ENCODE measurements around the gene TNS2. TPM values are rescaled to one million over a fixed set of nuclear protein-coding genes. Genes with fewer than 3 reads are reported as not detected.

TNS2 gene
- total and polyA plus RNA-seq, 9 of the 15 experiments (the other 6 are each of a cell fraction or from before 2014, with no cell fraction given): 0.28 to 3.1 (median 1.2) TPM; not detected in 1

- TF ChIP-seq NUFIP1 (IDR thresholded peaks at IDR 0.05; ENCODE audit: partially characterized antibody) (no peak), ZNF77 (CRISPR knock-in tag; IDR thresholded peaks at IDR 0.05) (no peak), C11orf30 (IDR thresholded peaks at IDR 0.05; ENCODE audit: low read depth) (no peak), FOXA3 (CRISPR knock-in tag; conservative IDR thresholded peaks at IDR 0.05 in 1 of 2, IDR thresholded peaks at IDR 0.05 in 1 of 2) (no peak; a peak in 1 of 4 replicates), MXD1 (CRISPR knock-in tag; IDR thresholded peaks at IDR 0.05; ENCODE audit: borderline replicate concordance, poor library complexity, severe bottlenecking) (no peak)
Observed at GRCh38 chr12:53061404-53062010, 11.6 kb downstream of the TNS2 start (continued).

- Histone ChIP-seq H3K9me1 (ENCODE audit: control insufficient read depth, insufficient read depth, low read length) (no peaks in the 10 kb centered on the region), H3K4me1 (replicated peaks in 1 of 2; ENCODE audit: control insufficient read depth in 2 of 2, insufficient read depth in 2 of 2, low read length in 2 of 2) (peaks cover 12 to 49% of the 10 kb centered on the region in 2 experiments; a peak in 4 of 5 replicates), H4K20me1 (replicated peaks; ENCODE audit: control insufficient read depth, insufficient read depth, low read length) (no peaks in the 10 kb centered on the region), H3K27ac (ENCODE audit: extremely low read depth, low read depth, low read length) (no peak overlapping the region), H2AFZ (ENCODE audit: low read depth, low read length) (no peak overlapping the region), H3K9ac (ENCODE audit: insufficient read depth in 1 of 2, low read depth in 2 of 2, low read length in 2 of 2) (peak overlapping the region in 1 of 2 experiments; percentile 21; a peak in 1 of 4 replicates), H3K9me3 (replicated peaks; ENCODE audit: control insufficient read depth, insufficient read depth, low read depth, low read length) (no peaks in the 10 kb centered on the region), H3K27me3 (ENCODE audit: control insufficient read depth in 2 of 2, insufficient read depth in 2 of 2, low read length in 2 of 2) (no peaks in the 10 kb centered on the region; a peak in 1 of 5 replicates), H3K36me3 (ENCODE audit: control insufficient read depth, insufficient read depth, low read length) (peaks cover 6% of the 10 kb centered on the region; the same call in 2 of the 3 replicates), H3K4me3 (no peak overlapping the region), H3K79me2 (ENCODE audit: control insufficient read depth, insufficient read depth, low read length) (no peaks in the 10 kb centered on the region), H3K4me2 (ENCODE audit: insufficient read depth, low read length) (no peak overlapping the region)
- intact Hi-C loops (cut with micrococcal nuclease): loop anchor here (10.0 kb wide), 1 partner anchor 443 kb away; the partner anchor contains the start of genes NPFF and TARBP2
- no TSS peak for BruUV-seq (replicated peaks)
- POLR2A ChIA-PET: interaction anchor here (0.6 to 1.1 kb wide), 5 partner anchors 9 to 24 kb away, joined by 3 to 6 read pairs (median 3); partner anchors contain the start of gene SPRYD3
- no peak for DNase-seq (ENCODE audit: extremely low read depth in 1 of 4, low spot score in 3 of 4)
- 50% methylated on average over 19 of the region's 20 CpGs for WGBS (ENCODE audit: insufficient coverage, low coverage, missing lambda C conversion rate)
- FAIRE-seq: no peak
- in situ Hi-C loops (cut with MboI): loop anchor here (10.0 kb wide), 1 partner anchor 143 kb away; the partner anchor contains the start of gene ITGB7
- ATAC-seq: no peak
- CTCF ChIA-PET (ENCODE audit: low intra/inter-chr PET ratio): interaction anchor here (0.6 kb wide), 1 partner anchor 261 kb away, joined by 3 read pairs; no protein-coding TSS in a partner anchor
- no peak for TF ChIP-seq SIX5 (IDR thresholded peaks at IDR 0.05; ENCODE audit: borderline replicate concordance in 1 of 2, insufficient read depth in 1 of 2, low read depth in 1 of 2, low read length in 2 of 2)
- TF ChIP-seq CTCF (IDR thresholded peaks at IDR 0.05 in 2 of 3, conservative IDR thresholded peaks at IDR 0.05 in 1 of 3; ENCODE audit: insufficient read depth in 2 of 3, low read depth in 1 of 3, low read length in 3 of 3): 0 out of 6 replicates have a peak, but pooled peaks of 1 of the 3 experiments have one; percentile 6
- no peak for TF ChIP-seq SIN3A (IDR thresholded peaks at IDR 0.05; ENCODE audit: borderline replicate concordance in 2 of 2, control insufficient read depth in 1 of 2, low read depth in 2 of 2, low read length in 2 of 2)
- 0 out of 2 replicates have a peak, but pooled peaks have one; percentile 45 for TF ChIP-seq ZNF740 (CRISPR knock-in tag; IDR thresholded peaks at IDR 0.05)
- TF ChIP-seq ZNF740 (tag; IDR thresholded peaks at IDR 0.05): no peak
- TF ChIP-seq POLR2G (IDR thresholded peaks at IDR 0.05; ENCODE audit: low read depth, low read length): 0 out of 2 replicates have a peak, but pooled peaks have one; percentile 24
- TF ChIP-seq PCBP1 (IDR thresholded peaks at IDR 0.05; ENCODE audit: low read depth, low read length, poor library complexity, severe bottlenecking): no peak
Observed at GRCh38 chr12:53062011-53062961, 12.4 kb downstream of the TNS2 start.
